Psoas muscle (tissue), 8 donors: ENCODE measurements around the gene LRCH4. TPM values are rescaled to one million over a fixed set of nuclear protein-coding genes. Genes with fewer than 3 reads are reported as not detected.

ENCODE experiments used
- ATAC-seq, 4 donors: fragments of 200-7000 bp; cut with Tn5 transposase; one replicate each; pipeline ENCODE4 v1.9.1; 2020; ENCODE audit warnings: moderate library complexity in 3 of 4, mild to moderate bottlenecking in 2 of 4
- DNase-seq, 2 donors: peaks; one replicate each; pipeline ENCODE4 v3.0.0-alpha.2; 2020
- H3K27ac ChIP-seq: fragments of 200-600 bp; one replicate; pipeline ENCODE4 v1.8.0; 2022
- H3K27me3 ChIP-seq, 3 donors: fragments of 200-600 bp in 1 of 3; one replicate each; pipeline versions ENCODE4 v1.6.1 to v1.8.0; 2013 to 2022; ENCODE audit warnings: low read length in 2 of 3, mild to moderate bottlenecking in 2 of 3, moderate library complexity in 1 of 3; ENCODE audit not compliant: insufficient read depth in 3 of 3
- H3K36me3 ChIP-seq, 2 donors: fragments of 200-600 bp in 1 of 2; one replicate each; pipeline versions ENCODE4 v1.6.1 to v1.8.0; 2013 to 2022; ENCODE audit warnings: low read depth in 1 of 2, mild to moderate bottlenecking in 1 of 2, moderate library complexity in 1 of 2; ENCODE audit not compliant: insufficient read depth in 1 of 2
- H3K4me1 ChIP-seq: fragments of 200-600 bp; one replicate; pipeline ENCODE4 v1.8.0; 2022
- H3K4me3 ChIP-seq: fragments of 200-600 bp; one replicate; pipeline ENCODE4 v1.8.0; 2022; ENCODE audit warnings: mild to moderate bottlenecking
- H3K9me3 ChIP-seq: fragments of 200-600 bp; one replicate; pipeline ENCODE4 v1.8.0; 2022
- WGBS, 3 donors: extraction: QIAGEN DNeasy Blood & Tissue Kit; methylation state at CpG; one replicate each; pipeline versions ENCODE4 v1.1.6 to v1.1.7; 2013; 5-methylcytosine and 5-hydroxymethylcytosine counted together
- intact Hi-C, 2 donors: fragments of 100-400 bp; cut with DNase I; formaldehyde crosslinking; loops; one replicate each; pipeline versions ENCODE4 v1.11.0 to v1.14.2; 2022
- long read RNA-seq, 2 donors: library from polyadenylated mRNA; unstranded; transcript quantifications; one replicate each; pipeline ENCODE4 v2.0.0, GENCODE V29; 2021
- polyA plus RNA-seq, 3 donors: library from polyadenylated mRNA; stranded (reverse); fragments of 200-250 nt; gene quantifications; one replicate each; pipeline ENCODE4 v1.2.3, GENCODE V29; 2013
- total RNA-seq, 4 donors: library from RNA; stranded (reverse); fragmentation: NEBNext Ultra II Directional in 2 of 4; extraction: Animal tissue kit (Norgen Biotek cat#: 25700) in 2 of 4; gene quantifications; one replicate each; pipeline versions ENCODE4 v1.2.1 to v1.2.4, GENCODE V29; 2021 to 2023
- TF ChIP-seq, protein P1 (sequence below): fragments of 200-600 bp; IDR thresholded peaks from one replicate; pipeline ENCODE4 v1.8.0; 2022; ENCODE audit warnings: antibody characterized with exemption
- donor health status: healthy with polysubstance abuse.
- donor health status: DM: no; HTN: no; CAD: no; lungs with moderate emphysema.
- donor health status: Bipolar disorder and iron deficiency.
- donor health status: healthy.
- donor health status: DM: yes; HTN: yes; CAD: no.
- donor health status: DM: no; HTN: no; CAD: no.
- donor health status: DM: no; HTN: no; CAD: no.
- donor health status: DM: yes; HTN: yes; CAD: no.

The LRCH4 gene, protein sequence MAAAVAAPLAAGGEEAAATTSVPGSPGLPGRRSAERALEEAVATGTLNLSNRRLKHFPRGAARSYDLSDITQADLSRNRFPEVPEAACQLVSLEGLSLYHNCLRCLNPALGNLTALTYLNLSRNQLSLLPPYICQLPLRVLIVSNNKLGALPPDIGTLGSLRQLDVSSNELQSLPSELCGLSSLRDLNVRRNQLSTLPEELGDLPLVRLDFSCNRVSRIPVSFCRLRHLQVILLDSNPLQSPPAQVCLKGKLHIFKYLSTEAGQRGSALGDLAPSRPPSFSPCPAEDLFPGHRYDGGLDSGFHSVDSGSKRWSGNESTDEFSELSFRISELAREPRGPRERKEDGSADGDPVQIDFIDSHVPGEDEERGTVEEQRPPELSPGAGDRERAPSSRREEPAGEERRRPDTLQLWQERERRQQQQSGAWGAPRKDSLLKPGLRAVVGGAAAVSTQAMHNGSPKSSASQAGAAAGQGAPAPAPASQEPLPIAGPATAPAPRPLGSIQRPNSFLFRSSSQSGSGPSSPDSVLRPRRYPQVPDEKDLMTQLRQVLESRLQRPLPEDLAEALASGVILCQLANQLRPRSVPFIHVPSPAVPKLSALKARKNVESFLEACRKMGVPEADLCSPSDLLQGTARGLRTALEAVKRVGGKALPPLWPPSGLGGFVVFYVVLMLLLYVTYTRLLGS
- 10 to 100 TPM; 32.5 to 41.5 (median 34.1) TPM for total RNA-seq
- 10 to 100 TPM; 16.7 to 35.2 (median 28.5) TPM for polyA plus RNA-seq
- long read RNA-seq, donor 1, partial matches to known transcripts = 3 of 15 reads
- long read RNA-seq, donor 1, other reads (novel, unspliced or antisense) = 9 of 15 reads
- long read RNA-seq, donor 2, transcript LRCH4-201 (18 exons, 2,552 nt) = major isoform, 11 of 38 reads
- long read RNA-seq, donor 2, partial matches to known transcripts = 12 of 38 reads
- long read RNA-seq, donor 2, other reads (novel, unspliced or antisense) = 15 of 38 reads

DNA sequence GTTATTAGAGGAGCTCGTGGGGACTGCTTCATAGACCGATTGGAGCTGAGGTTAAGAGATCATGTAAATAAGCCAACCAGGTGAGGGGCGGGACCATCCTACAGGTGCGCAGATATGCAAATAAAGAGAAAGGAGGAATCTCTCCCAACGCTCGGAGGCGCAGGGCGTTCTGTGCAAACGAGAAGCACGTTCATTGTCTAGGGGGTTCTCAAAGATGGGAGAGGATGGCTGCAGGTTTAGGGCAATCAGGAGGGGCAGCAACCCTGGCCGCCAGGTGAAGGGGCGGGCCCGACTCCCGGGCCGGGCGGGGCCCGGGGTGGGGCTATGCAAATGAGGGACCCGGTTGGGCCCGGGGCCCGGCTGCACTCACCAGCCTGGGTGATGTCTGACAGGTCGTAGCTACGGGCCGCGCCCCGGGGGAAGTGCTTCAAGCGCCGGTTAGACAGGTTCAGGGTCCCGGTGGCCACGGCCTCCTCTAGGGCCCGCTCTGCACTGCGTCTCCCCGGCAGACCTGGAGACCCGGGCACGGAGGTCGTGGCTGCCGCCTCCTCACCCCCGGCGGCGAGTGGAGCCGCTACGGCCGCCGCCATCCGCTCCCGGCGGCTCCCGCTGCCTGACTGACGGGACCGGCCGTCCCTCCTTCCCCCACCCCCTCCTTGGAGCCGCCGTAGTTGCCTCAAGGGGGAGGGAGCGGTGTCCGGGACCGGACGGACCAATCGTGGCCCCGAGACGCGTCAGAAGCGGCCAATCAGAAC is at the start of gene LRCH4:
TSS of gene LRCH4 (minus strand) at position 619 of the 755 bp plus-strand sequence. CDS start at position 590, 29 bp downstream.
- Histone ChIP-seq H3K4me1 (peaks cover 20% of the 10 kb centered on the region), H3K27me3 (no peaks in the 10 kb centered on the region), H3K36me3 (peaks cover 0 to 24% of the 10 kb centered on the region in 2 donors), H3K9me3 (no peaks in the 10 kb centered on the region), H3K27ac (peak within 1 kb of the TSS; percentile 97), H3K4me3 (peak within 1 kb of the TSS; percentile 100)
- intact Hi-C loops = loop anchor here (1.0 to 5.0 kb wide), 3 partner anchors 19 to 92 kb away; partner anchors contain the start of gene MOSPD3 (in 1 of the 2)
- WGBS, 3 donors = 0 to 1% (median 0%) methylated on average over 31 to 61 of the region's 61 CpGs
- peak in 1 of 2 donors; percentile 74 for DNase-seq
- peak; percentile 44 to 66 (median 58) for ATAC-seq
- TF ChIP-seq, protein P1, sequence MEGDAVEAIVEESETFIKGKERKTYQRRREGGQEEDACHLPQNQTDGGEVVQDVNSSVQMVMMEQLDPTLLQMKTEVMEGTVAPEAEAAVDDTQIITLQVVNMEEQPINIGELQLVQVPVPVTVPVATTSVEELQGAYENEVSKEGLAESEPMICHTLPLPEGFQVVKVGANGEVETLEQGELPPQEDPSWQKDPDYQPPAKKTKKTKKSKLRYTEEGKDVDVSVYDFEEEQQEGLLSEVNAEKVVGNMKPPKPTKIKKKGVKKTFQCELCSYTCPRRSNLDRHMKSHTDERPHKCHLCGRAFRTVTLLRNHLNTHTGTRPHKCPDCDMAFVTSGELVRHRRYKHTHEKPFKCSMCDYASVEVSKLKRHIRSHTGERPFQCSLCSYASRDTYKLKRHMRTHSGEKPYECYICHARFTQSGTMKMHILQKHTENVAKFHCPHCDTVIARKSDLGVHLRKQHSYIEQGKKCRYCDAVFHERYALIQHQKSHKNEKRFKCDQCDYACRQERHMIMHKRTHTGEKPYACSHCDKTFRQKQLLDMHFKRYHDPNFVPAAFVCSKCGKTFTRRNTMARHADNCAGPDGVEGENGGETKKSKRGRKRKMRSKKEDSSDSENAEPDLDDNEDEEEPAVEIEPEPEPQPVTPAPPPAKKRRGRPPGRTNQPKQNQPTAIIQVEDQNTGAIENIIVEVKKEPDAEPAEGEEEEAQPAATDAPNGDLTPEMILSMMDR = no peak

DNA sequence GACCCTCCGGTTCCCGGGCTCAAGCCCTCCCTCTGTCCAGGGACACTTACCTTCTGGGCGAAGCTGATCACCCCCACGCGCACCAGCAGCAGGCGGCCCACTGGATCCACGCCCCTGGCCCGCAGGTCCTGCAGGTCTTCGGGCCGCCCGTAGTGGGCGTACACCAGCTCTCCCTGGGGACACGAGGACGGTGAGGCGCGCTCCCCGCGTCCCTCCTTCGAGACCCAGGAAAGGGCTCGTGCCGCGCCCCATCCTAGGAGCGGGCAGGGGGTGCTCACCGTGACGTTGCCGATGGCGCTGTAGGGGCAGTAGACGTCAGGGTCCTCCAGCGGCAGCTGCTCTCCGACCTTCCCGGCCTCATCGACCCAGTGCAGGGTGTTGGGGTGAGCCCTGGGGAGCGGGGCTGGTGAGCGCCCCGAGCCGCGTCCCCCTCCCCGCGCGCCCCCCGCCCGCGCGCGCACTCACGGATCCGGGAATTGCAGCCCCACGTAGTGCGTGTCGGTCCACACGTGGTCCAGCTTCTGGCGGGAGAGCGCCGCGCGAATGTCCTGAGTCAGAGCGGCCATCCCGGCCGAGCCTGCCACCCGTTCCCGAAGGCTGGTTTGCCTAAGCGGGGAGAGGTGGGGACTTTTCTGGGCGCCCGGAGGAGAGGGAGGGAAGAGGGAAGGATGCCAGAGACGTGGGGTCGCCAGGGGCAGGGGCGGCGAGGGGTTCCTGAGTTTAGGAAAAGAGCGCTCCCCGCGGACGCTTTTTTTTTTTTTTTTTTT is 47.2 kb upstream of the LRCH4 start:
- ATAC-seq = peak; percentile 28 to 69 (median 58)

DNA sequence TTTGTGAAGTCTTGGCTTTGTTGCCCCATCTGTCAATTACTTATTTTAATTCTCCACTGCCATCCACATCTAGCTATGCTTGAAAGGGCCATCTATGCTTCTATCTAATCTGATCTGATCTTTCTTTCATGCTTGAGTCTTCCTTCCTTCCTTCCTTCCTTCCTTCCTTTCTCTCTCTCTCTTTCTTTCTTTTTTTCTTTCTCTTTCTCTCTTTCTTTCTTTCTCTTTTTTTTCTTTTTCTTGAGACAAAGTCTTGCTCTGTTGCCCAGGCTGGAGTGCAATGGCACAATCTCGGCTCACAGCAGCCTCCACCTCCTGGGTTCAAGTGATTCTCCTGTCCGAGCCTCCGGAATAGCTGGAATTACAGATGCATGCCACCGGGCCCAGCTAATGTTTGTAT is 44.1 kb upstream of the LRCH4 start:
- WGBS, 3 donors = 87 to 93% (median 91%) methylated on average over 4 of the region's 4 CpGs
- no peak for ATAC-seq
- intact Hi-C loops = loop anchor here in 1 of 2 donors (5.0 kb wide), 1 partner anchor 62 kb away; the partner anchor contains the start of gene GIGYF1

More for the DNA sequence above, 47.2 kb upstream of the LRCH4 start:
- DNase-seq = peak; percentile 43 to 60
- Histone ChIP-seq H3K4me3 (peak overlapping the region; percentile 65), H3K4me1 (peaks cover 7% of the 10 kb centered on the region), H3K9me3 (no peaks in the 10 kb centered on the region), H3K27ac (no peak overlapping the region), H3K36me3 (no peaks in the 10 kb centered on the region), H3K27me3 (peaks cover 0 to 22% (median 17%) of the 10 kb centered on the region in 3 donors)
- TF ChIP-seq, protein P1 = no peak
- intact Hi-C loops = loop anchor here in 1 of 2 donors (5.0 kb wide), 1 partner anchor 59 kb away; the partner anchor contains the start of gene GIGYF1
- 1 to 2% (median 1%) methylated on average over 56 to 72 of the region's 72 CpGs for WGBS, 3 donors

More for the DNA sequence above, 44.1 kb upstream of the LRCH4 start:
- H3K9me3 ChIP-seq = no peaks in the 10 kb centered on the region
- no peak overlapping the region for H3K4me3 ChIP-seq
- TF ChIP-seq, protein P1 = no peak
- H3K4me1 ChIP-seq = peaks cover 15% of the 10 kb centered on the region
- H3K36me3 ChIP-seq = no peaks in the 10 kb centered on the region
- peaks cover 0 to 31% (median 15%) of the 10 kb centered on the region in 3 donors for H3K27me3 ChIP-seq
- DNase-seq = no peak
- no peak overlapping the region for H3K27ac ChIP-seq
